Measurements from ENCODE around the gene PDZD2. TPM values are rescaled to one million over a fixed set of nuclear protein-coding genes. Genes with fewer than 3 reads are reported as not detected.

Gene PDZD2
- total RNA-seq, 4 donors from 2014 or later, result 6.2 to 21.4 (median 11.8) TPM

DNA sequence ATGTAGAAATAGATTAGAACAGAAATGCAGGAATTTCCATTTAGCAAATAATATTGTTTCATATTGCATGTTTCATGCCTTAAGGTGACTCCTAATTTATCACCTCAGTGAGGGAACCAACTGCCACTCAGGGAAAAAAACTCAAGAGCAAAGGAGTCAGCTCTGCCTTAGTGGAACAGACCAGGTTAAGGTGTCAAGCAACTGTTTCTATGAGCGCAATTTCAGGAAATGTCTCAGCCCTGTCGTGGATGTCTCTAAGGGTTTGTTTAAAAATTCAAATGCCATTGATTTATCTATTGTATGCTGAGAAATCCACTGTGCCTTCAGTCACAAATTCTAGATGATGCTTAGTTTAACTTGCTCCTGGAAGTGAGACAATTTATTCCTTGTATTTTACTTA lies 34.7 kb upstream of the PDZD2 start:
- intact Hi-C loops (cut with DNase I; ENCODE audit: low total_unique reads), result no loop called here
- Histone ChIP-seq H3K4me1 (no peaks in the 10 kb centered on the region), H3K36me3 (no peaks in the 10 kb centered on the region), H3K9me3 (no peaks in the 10 kb centered on the region), H3K4me3 (no peak overlapping the region), H3K27ac (no peak overlapping the region), H3K27me3 (no peaks in the 10 kb centered on the region)
- no peak for TF ChIP-seq POLR2A (IDR thresholded peaks at IDR 0.05)
- TF ChIP-seq, protein P1, sequence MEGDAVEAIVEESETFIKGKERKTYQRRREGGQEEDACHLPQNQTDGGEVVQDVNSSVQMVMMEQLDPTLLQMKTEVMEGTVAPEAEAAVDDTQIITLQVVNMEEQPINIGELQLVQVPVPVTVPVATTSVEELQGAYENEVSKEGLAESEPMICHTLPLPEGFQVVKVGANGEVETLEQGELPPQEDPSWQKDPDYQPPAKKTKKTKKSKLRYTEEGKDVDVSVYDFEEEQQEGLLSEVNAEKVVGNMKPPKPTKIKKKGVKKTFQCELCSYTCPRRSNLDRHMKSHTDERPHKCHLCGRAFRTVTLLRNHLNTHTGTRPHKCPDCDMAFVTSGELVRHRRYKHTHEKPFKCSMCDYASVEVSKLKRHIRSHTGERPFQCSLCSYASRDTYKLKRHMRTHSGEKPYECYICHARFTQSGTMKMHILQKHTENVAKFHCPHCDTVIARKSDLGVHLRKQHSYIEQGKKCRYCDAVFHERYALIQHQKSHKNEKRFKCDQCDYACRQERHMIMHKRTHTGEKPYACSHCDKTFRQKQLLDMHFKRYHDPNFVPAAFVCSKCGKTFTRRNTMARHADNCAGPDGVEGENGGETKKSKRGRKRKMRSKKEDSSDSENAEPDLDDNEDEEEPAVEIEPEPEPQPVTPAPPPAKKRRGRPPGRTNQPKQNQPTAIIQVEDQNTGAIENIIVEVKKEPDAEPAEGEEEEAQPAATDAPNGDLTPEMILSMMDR (IDR thresholded peaks at IDR 0.05), result no peak
- no peak for DNase-seq

DNA sequence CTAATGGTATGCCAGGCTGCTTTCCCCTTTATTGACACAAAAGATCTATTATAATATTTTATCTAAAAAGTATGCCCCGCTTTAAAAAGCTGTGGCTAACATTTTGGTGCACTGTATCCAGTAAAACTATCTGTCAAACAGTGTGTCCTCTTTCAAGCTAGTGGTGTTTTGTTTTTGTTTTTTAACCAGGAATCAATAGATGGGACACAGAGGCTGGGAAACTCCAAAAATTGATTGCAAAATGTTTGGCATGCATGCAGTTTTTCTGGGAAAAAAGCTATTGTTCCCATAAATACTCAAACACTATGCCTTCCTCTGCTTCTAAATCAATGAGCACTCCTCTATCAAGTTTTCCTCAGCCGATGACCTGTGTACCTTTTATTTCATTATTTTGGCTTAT lies 34.3 kb upstream of the PDZD2 start:
- intact Hi-C loops (cut with DNase I; ENCODE audit: low total_unique reads), result no loop called here
- H3K27me3 ChIP-seq, result no peaks in the 10 kb centered on the region
- H3K27ac ChIP-seq, result no peak overlapping the region
- TF ChIP-seq POLR2A (IDR thresholded peaks at IDR 0.05), result no peak
- TF ChIP-seq, protein P1 (IDR thresholded peaks at IDR 0.05), result no peak
- no peaks in the 10 kb centered on the region for H3K9me3 ChIP-seq
- no peak for DNase-seq
- H3K36me3 ChIP-seq, result no peaks in the 10 kb centered on the region
- no peaks in the 10 kb centered on the region for H3K4me1 ChIP-seq
- no peak overlapping the region for H3K4me3 ChIP-seq

- intact Hi-C loops (cut with DNase I; ENCODE audit: low total_unique reads), result no loop called here
- TF ChIP-seq, protein P1 (IDR thresholded peaks at IDR 0.05), result no peak
- no peak for TF ChIP-seq POLR2A (IDR thresholded peaks at IDR 0.05)
- Histone ChIP-seq H3K4me3 (no peak overlapping the region), H3K27me3 (no peaks in the 10 kb centered on the region), H3K9me3 (no peaks in the 10 kb centered on the region), H3K36me3 (no peaks in the 10 kb centered on the region), H3K27ac (no peak overlapping the region), H3K4me1 (no peaks in the 10 kb centered on the region)
- no peak for DNase-seq
Observed at GRCh38 chr5:31605920-31606319, 33.0 kb upstream of the PDZD2 start.

DNA sequence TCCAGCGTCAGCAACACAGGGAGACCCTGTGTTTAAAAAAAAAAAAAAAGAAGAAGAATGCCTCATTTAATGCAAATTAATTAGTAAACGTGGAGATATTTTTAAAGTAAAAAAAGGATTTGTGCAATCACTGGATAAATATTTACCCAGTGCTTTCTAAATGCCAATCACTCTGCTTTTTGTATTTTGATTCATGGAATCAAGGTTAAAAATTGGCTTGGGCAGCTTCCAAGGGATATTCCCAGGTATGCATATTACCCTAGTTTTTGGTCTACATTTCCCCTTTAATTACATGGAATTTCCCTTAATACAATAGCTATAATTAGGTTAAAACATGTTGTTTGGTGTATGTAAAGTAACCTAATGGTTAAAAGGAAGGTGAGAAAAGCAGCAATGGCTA lies 31.4 kb upstream of the PDZD2 start:
- TF ChIP-seq POLR2A (IDR thresholded peaks at IDR 0.05), result no peak
- TF ChIP-seq, protein P1 (IDR thresholded peaks at IDR 0.05), result no peak
- intact Hi-C loops (cut with DNase I; ENCODE audit: low total_unique reads), result no loop called here

DNA sequence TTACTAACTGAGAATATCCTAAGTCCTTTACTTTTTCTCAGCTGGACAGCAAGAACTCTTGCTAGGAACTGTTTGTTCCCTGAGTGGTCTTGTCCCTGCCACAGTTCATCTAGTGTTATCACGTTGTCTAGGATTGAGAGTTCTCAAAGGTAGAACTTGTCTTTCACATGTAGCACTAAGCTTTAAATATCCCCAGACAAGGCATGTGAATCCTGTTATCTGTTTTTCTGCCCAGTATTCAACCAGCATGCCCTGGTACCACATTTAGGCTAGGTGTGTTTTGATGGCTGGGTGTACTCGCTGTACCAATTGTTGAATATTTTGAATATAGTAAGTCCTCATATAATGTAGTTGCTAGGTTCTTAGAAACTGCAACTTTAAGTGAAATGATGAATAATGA lies 27.9 kb upstream of the PDZD2 start:
- Histone ChIP-seq H3K27ac (no peak overlapping the region), H3K36me3 (no peaks in the 10 kb centered on the region), H3K9me3 (no peaks in the 10 kb centered on the region), H3K27me3 (no peaks in the 10 kb centered on the region), H3K4me1 (no peaks in the 10 kb centered on the region), H3K4me3 (no peak overlapping the region)
- intact Hi-C loops (cut with DNase I; ENCODE audit: low total_unique reads), result no loop called here
- TF ChIP-seq, protein P1 (IDR thresholded peaks at IDR 0.05), result no peak
- TF ChIP-seq POLR2A (IDR thresholded peaks at IDR 0.05), result no peak
- no peak for DNase-seq

More for the DNA sequence above, 31.4 kb upstream of the PDZD2 start:
- Histone ChIP-seq H3K4me1 (no peaks in the 10 kb centered on the region), H3K36me3 (no peaks in the 10 kb centered on the region), H3K27me3 (no peaks in the 10 kb centered on the region), H3K4me3 (no peak overlapping the region), H3K9me3 (no peaks in the 10 kb centered on the region), H3K27ac (no peak overlapping the region)
- DNase-seq, result no peak
